Fibroblast of gingiva (primary cell): Measurements from ENCODE around the gene RDM1.

ENCODE experiments used
- DNase-seq: peaks from one replicate; pipeline ENCODE4 v3.0.0-alpha.2; 2011; ENCODE audit warnings: low read depth

Gene RDM1

GRCh38 chr17:35932586-35932985 is 2.0 kb upstream of the RDM1 start:
- DNase-seq = no peak

- no peak for DNase-seq
Measured at GRCh38 chr17:35931794-35932425, 1.3 kb upstream of the RDM1 start.

GRCh38 chr17:35927714-35928113 is 2.9 kb downstream of the RDM1 start:
- DNase-seq = no peak

GRCh38 chr17:35923609-35924114 is 6.9 kb downstream of the RDM1 start:
- DNase-seq = no peak

- no peak for DNase-seq
Measured at GRCh38 chr17:35920229-35920628, 10.3 kb downstream of the RDM1 start.

GRCh38 chr17:35918665-35919064 is 11.9 kb downstream of the RDM1 start:
- DNase-seq = no peak

GRCh38 chr17:35917519-35918213 is 12.9 kb downstream of the RDM1 start:
- DNase-seq = no peak

- DNase-seq = no peak
Measured at GRCh38 chr17:35915153-35915964, 15.2 kb downstream of the RDM1 start.

GRCh38 chr17:35914354-35914753 is 16.2 kb downstream of the RDM1 start:
- no peak for DNase-seq

- DNase-seq = no peak
Measured at GRCh38 chr17:35913609-35914008, 17.0 kb downstream of the RDM1 start.

GRCh38 chr17:35912942-35913341 is 17.6 kb downstream of the RDM1 start:
- DNase-seq = no peak

GRCh38 chr17:35912339-35912912 is 18.1 kb downstream of the RDM1 start:
- no peak for DNase-seq

- no peak for DNase-seq
Measured at GRCh38 chr17:35909408-35909807, 21.2 kb downstream of the RDM1 start.

GRCh38 chr17:35907691-35908090 is 22.9 kb downstream of the RDM1 start:
- DNase-seq = no peak

- DNase-seq = no peak
Measured at GRCh38 chr17:35906926-35907637, 23.5 kb downstream of the RDM1 start.

- peak; percentile 20 for DNase-seq
Measured at GRCh38 chr17:35906191-35906925, 24.2 kb downstream of the RDM1 start.

- no peak for DNase-seq
Measured at GRCh38 chr17:35903451-35903850, 27.1 kb downstream of the RDM1 start.

- DNase-seq = no peak
Measured at GRCh38 chr17:35901631-35902175, 28.9 kb downstream of the RDM1 start.

GRCh38 chr17:35900708-35901480 is 29.7 kb downstream of the RDM1 start:
- DNase-seq = no peak

GRCh38 chr17:35900280-35900679 is 30.3 kb downstream of the RDM1 start:
- DNase-seq = no peak
